ENCODE measurements around the gene SCARF1.

DNA sequence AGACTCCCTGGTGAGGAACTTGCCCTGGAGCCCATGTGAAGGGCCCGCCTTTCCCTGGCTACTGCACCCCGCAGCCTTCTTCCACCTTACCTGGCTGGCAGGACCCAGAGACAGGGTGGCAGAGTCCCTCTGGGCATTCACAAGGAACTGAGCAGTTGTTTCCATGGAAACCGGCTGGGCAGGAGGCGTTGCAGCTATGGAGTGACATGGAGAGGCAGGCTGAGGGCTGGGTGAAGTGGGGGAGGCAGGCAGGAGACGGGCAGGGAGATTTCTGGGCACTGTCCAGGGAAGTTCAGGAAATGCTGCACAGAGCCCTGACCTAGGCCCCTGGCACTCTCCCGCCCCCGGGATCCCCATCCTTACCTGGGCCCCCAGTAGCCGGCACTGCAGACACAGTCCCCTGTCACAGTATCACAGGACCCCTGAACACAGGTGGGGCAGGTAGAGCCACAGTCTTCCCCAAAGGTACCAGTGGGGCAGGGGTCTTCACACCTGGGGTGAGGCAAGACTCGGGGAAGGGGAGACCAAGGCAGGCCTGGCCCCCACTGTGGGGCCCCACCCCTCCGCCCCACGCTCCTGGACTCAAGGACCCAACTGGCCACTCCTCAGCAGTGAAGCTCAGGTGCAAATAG, 5.9 kb downstream of the SCARF1 start:
- TF ChIP-seq, protein P1, sequence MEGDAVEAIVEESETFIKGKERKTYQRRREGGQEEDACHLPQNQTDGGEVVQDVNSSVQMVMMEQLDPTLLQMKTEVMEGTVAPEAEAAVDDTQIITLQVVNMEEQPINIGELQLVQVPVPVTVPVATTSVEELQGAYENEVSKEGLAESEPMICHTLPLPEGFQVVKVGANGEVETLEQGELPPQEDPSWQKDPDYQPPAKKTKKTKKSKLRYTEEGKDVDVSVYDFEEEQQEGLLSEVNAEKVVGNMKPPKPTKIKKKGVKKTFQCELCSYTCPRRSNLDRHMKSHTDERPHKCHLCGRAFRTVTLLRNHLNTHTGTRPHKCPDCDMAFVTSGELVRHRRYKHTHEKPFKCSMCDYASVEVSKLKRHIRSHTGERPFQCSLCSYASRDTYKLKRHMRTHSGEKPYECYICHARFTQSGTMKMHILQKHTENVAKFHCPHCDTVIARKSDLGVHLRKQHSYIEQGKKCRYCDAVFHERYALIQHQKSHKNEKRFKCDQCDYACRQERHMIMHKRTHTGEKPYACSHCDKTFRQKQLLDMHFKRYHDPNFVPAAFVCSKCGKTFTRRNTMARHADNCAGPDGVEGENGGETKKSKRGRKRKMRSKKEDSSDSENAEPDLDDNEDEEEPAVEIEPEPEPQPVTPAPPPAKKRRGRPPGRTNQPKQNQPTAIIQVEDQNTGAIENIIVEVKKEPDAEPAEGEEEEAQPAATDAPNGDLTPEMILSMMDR (IDR thresholded peaks at IDR 0.05) = no peak
- TF ChIP-seq POLR2A (IDR thresholded peaks at IDR 0.05) (no peak), EP300 (IDR thresholded peaks at IDR 0.05) (no peak)

Measured in ovary (tissue), 3 donors.